HCT116 (cell line): Measurements from ENCODE around the gene SLC22A12.
"Not testable (repeated sequence)": the region's sequence is repeated elsewhere in the genome, so short reads cannot be mapped to it uniquely, and the experiment has no call there.

ENCODE experiments used
- ATF3 ChIP-seq: IDR thresholded peaks from 2 replicates; pipeline ENCODE4 v1.6.1; 2012
- CTCF ChIP-seq, 3 experiments: fragments of 200-600 bp in 1 of 3; sonication (generic) in 1 of 3; IDR thresholded peaks in 2 of 3; conservative IDR thresholded peaks in 1 of 3; 2 replicates each; pipeline ENCODE4 v1.5.1; 2012 to 2017; ENCODE audit warnings: low read depth in 2 of 3, low read length in 2 of 3, antibody characterized with exemption in 1 of 3, borderline replicate concordance in 1 of 3, control low read depth in 1 of 3, mild to moderate bottlenecking in 1 of 3, mixed read lengths in 1 of 3, mixed run types in 1 of 3, moderate library complexity in 1 of 3; ENCODE audit not compliant: insufficient read depth in 1 of 3
- POLR2A ChIP-seq: IDR thresholded peaks from 2 replicates; pipeline ENCODE4 v1.7.0; 2011; ENCODE audit warnings: borderline replicate concordance; ENCODE audit not compliant: insufficient read depth, insufficient read length; ENCODE audit errors: extremely low read depth
- POLR2AphosphoS5 ChIP-seq: IDR thresholded peaks from 2 replicates; pipeline ENCODE4 v1.6.1; 2011; ENCODE audit warnings: mild to moderate bottlenecking, low read depth, low read length, moderate library complexity
- RAD21 ChIP-seq: IDR thresholded peaks from 2 replicates; pipeline ENCODE4 v1.6.1; 2012; ENCODE audit warnings: low read depth, mild to moderate bottlenecking

GRCh38 chr11:64561429-64561828, 29.6 kb upstream of the SLC22A12 start:
- TF ChIP-seq CTCF (IDR thresholded peaks at IDR 0.05 in 2 of 3, conservative IDR thresholded peaks at IDR 0.05 in 1 of 3; ENCODE audit: borderline replicate concordance in 1 of 3, insufficient read depth in 1 of 3, low read depth in 2 of 3, low read length in 2 of 3); POLR2A; RAD21; ATF3; POLR2AphosphoS5: not testable (repeated sequence)
